HEK293 (cell line): ENCODE measurements around the gene CCDC92B.
"Not testable (repeated sequence)": the region's sequence is repeated elsewhere in the genome, so short reads cannot be mapped to it uniquely, and the experiment has no call there.

ENCODE experiments used
- HOXC10 ChIP-seq: sonication (generic); formaldehyde crosslinking; IDR thresholded peaks from 2 replicates; pipeline ENCODE4 v1.8.1; 2023; ENCODE audit warnings: mild to moderate bottlenecking, missing genetic modification reagents
- MZF1 ChIP-seq: fragments of 450-650 bp; formaldehyde crosslinking; IDR thresholded peaks from 2 replicates; pipeline ENCODE4 v1.5.1; 2017; ENCODE audit warnings: missing biosample characterization, missing genetic modification characterization, borderline replicate concordance
- SCRT1 ChIP-seq: fragments of 450-650 bp; formaldehyde crosslinking; IDR thresholded peaks from 2 replicates; pipeline ENCODE4 v1.5.1; 2016; ENCODE audit warnings: missing biosample characterization, missing genetic modification characterization, borderline replicate concordance
- TCF7L2 ChIP-seq: IDR thresholded peaks from 2 replicates; pipeline ENCODE4 v1.6.1; 2011; ENCODE audit warnings: low read depth, mild to moderate bottlenecking, inconsistent platforms, low read length, moderate library complexity, borderline replicate concordance
- ZNF112 ChIP-seq: fragments of 450-650 bp; formaldehyde crosslinking; IDR thresholded peaks from 2 replicates; pipeline ENCODE4 v1.5.0; 2017; ENCODE audit warnings: missing biosample characterization, missing genetic modification characterization
- ZNF175 ChIP-seq: fragments of 450-650 bp; formaldehyde crosslinking; IDR thresholded peaks from 2 replicates; pipeline ENCODE4 v1.5.1; 2016; ENCODE audit warnings: missing biosample characterization, missing genetic modification characterization
- ZNF600 ChIP-seq: fragments of 450-650 bp; formaldehyde crosslinking; IDR thresholded peaks from 2 replicates; pipeline ENCODE4 v1.5.1; 2016; ENCODE audit warnings: missing biosample characterization, missing genetic modification characterization
- ZNF624 ChIP-seq: fragments of 450-650 bp; formaldehyde crosslinking; IDR thresholded peaks from 2 replicates; pipeline ENCODE4 v1.5.1; 2017; ENCODE audit warnings: missing biosample characterization, missing genetic modification characterization
- ZNF658 ChIP-seq: fragments of 450-650 bp; formaldehyde crosslinking; IDR thresholded peaks from 2 replicates; pipeline ENCODE4; 2016; ENCODE audit warnings: missing biosample characterization, missing genetic modification characterization
- ZNF660 ChIP-seq: fragments of 450-650 bp; IDR thresholded peaks from 2 replicates; pipeline ENCODE4 v1.5.1; 2018; ENCODE audit warnings: missing biosample characterization, mild to moderate bottlenecking, missing genetic modification characterization
- ZNF670 ChIP-seq: fragments of 450-650 bp; formaldehyde crosslinking; IDR thresholded peaks from 2 replicates; pipeline ENCODE4 v1.5.1; 2016; ENCODE audit warnings: missing biosample characterization, missing genetic modification characterization, low read depth
- TF ChIP-seq, protein P1 (sequence below): fragments of 450-650 bp; formaldehyde crosslinking; IDR thresholded peaks from 2 replicates; pipeline ENCODE4 v1.5.1; 2016; ENCODE audit warnings: missing biosample characterization, missing genetic modification characterization
- TF ChIP-seq, protein P2 (sequence below): sonication (generic); formaldehyde crosslinking; IDR thresholded peaks from 2 replicates; pipeline ENCODE4 v1.8.1; 2022; ENCODE audit warnings: mild to moderate bottlenecking, moderate library complexity, missing genetic modification reagents
- TF ChIP-seq, protein P3 (sequence below): fragments of 450-650 bp; formaldehyde crosslinking; IDR thresholded peaks from 2 replicates; pipeline ENCODE4 v1.5.1; 2016; ENCODE audit warnings: missing biosample characterization, missing genetic modification characterization, borderline replicate concordance

DNA sequence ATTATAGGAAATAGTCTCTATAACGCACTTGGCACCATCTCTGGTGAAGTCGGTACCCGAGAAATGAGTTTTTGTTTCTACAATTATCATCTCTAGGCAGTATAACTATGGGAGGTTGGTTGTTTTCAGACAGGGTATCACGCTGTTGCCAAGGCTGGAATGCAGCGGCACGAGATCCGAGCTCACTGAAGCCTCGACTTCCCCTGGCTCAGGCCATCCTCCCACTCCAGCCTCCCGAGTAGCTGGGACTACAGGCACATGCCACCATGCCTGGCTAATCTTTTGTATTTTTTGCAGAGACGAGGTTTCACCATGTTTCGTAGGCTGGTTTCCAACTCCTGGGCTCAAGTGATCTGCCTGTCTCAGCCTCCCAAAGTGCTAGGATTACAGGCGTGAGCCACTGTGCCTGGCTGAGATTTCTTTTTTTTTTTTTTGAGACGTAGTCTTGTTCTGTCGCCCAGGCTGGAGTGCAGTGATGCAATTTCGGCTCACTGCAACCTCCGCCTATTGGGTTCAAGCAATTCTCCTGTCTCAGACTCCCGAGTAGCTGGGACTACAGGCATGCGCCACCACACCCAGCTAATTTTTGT is 50.1 kb downstream of the CCDC92B start:
- not testable (repeated sequence) for TF ChIP-seq ZNF660; ZNF112 (tag by site-specific recombination); MZF1 (tag by site-specific recombination); SCRT1 (tag by site-specific recombination); ZNF658 (tag by site-specific recombination); ZNF175 (tag by site-specific recombination); ZNF624; TCF7L2; ZNF600; HOXC10 (CRISPR knock-in tag); ZNF670 (tag by site-specific recombination)
- TF ChIP-seq, protein P1, sequence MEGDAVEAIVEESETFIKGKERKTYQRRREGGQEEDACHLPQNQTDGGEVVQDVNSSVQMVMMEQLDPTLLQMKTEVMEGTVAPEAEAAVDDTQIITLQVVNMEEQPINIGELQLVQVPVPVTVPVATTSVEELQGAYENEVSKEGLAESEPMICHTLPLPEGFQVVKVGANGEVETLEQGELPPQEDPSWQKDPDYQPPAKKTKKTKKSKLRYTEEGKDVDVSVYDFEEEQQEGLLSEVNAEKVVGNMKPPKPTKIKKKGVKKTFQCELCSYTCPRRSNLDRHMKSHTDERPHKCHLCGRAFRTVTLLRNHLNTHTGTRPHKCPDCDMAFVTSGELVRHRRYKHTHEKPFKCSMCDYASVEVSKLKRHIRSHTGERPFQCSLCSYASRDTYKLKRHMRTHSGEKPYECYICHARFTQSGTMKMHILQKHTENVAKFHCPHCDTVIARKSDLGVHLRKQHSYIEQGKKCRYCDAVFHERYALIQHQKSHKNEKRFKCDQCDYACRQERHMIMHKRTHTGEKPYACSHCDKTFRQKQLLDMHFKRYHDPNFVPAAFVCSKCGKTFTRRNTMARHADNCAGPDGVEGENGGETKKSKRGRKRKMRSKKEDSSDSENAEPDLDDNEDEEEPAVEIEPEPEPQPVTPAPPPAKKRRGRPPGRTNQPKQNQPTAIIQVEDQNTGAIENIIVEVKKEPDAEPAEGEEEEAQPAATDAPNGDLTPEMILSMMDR, result not testable (repeated sequence)
- TF ChIP-seq, protein P2, sequence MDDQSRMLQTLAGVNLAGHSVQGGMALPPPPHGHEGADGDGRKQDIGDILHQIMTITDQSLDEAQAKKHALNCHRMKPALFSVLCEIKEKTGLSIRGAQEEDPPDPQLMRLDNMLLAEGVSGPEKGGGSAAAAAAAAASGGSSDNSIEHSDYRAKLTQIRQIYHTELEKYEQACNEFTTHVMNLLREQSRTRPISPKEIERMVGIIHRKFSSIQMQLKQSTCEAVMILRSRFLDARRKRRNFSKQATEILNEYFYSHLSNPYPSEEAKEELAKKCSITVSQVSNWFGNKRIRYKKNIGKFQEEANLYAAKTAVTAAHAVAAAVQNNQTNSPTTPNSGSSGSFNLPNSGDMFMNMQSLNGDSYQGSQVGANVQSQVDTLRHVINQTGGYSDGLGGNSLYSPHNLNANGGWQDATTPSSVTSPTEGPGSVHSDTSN (CRISPR knock-in tag), result not testable (repeated sequence)
- TF ChIP-seq, protein P3, sequence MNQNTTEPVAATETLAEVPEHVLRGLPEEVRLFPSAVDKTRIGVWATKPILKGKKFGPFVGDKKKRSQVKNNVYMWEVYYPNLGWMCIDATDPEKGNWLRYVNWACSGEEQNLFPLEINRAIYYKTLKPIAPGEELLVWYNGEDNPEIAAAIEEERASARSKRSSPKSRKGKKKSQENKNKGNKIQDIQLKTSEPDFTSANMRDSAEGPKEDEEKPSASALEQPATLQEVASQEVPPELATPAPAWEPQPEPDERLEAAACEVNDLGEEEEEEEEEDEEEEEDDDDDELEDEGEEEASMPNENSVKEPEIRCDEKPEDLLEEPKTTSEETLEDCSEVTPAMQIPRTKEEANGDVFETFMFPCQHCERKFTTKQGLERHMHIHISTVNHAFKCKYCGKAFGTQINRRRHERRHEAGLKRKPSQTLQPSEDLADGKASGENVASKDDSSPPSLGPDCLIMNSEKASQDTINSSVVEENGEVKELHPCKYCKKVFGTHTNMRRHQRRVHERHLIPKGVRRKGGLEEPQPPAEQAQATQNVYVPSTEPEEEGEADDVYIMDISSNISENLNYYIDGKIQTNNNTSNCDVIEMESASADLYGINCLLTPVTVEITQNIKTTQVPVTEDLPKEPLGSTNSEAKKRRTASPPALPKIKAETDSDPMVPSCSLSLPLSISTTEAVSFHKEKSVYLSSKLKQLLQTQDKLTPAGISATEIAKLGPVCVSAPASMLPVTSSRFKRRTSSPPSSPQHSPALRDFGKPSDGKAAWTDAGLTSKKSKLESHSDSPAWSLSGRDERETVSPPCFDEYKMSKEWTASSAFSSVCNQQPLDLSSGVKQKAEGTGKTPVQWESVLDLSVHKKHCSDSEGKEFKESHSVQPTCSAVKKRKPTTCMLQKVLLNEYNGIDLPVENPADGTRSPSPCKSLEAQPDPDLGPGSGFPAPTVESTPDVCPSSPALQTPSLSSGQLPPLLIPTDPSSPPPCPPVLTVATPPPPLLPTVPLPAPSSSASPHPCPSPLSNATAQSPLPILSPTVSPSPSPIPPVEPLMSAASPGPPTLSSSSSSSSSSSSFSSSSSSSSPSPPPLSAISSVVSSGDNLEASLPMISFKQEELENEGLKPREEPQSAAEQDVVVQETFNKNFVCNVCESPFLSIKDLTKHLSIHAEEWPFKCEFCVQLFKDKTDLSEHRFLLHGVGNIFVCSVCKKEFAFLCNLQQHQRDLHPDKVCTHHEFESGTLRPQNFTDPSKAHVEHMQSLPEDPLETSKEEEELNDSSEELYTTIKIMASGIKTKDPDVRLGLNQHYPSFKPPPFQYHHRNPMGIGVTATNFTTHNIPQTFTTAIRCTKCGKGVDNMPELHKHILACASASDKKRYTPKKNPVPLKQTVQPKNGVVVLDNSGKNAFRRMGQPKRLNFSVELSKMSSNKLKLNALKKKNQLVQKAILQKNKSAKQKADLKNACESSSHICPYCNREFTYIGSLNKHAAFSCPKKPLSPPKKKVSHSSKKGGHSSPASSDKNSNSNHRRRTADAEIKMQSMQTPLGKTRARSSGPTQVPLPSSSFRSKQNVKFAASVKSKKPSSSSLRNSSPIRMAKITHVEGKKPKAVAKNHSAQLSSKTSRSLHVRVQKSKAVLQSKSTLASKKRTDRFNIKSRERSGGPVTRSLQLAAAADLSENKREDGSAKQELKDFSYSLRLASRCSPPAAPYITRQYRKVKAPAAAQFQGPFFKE, result not testable (repeated sequence)
